Fibroblast of mammary gland (primary cell): ENCODE data around the gene ARHGAP5.

Experiments used
- DNase-seq: peaks from one replicate; pipeline ENCODE4 v3.0.0-alpha.2; 2010; ENCODE audit warnings: low read depth
- H3K4me3 ChIP-seq: 2 replicates; pipeline ENCODE4 v1.5.1; 2011; ENCODE audit warnings: low read depth, mild to moderate bottlenecking, low read length, moderate library complexity; ENCODE audit not compliant: control insufficient read depth
- CTCF ChIP-seq: conservative IDR thresholded peaks from 2 replicates; pipeline ENCODE4 v1.5.1; 2011; ENCODE audit warnings: low read depth, low read length, inconsistent platforms; ENCODE audit not compliant: control insufficient read depth, insufficient read depth

The ARHGAP5 gene

GRCh38 chr14:32169191-32169590 is 92.1 kb downstream of the ARHGAP5 start:
- DNase-seq: no peak
- no peak for TF ChIP-seq CTCF
- no peak overlapping the region for H3K4me3 ChIP-seq

- no peak for DNase-seq
- H3K4me3 ChIP-seq: no peak overlapping the region
- no peak for TF ChIP-seq CTCF
Measured at GRCh38 chr14:32171469-32171868, 94.4 kb downstream of the ARHGAP5 start.

DNA sequence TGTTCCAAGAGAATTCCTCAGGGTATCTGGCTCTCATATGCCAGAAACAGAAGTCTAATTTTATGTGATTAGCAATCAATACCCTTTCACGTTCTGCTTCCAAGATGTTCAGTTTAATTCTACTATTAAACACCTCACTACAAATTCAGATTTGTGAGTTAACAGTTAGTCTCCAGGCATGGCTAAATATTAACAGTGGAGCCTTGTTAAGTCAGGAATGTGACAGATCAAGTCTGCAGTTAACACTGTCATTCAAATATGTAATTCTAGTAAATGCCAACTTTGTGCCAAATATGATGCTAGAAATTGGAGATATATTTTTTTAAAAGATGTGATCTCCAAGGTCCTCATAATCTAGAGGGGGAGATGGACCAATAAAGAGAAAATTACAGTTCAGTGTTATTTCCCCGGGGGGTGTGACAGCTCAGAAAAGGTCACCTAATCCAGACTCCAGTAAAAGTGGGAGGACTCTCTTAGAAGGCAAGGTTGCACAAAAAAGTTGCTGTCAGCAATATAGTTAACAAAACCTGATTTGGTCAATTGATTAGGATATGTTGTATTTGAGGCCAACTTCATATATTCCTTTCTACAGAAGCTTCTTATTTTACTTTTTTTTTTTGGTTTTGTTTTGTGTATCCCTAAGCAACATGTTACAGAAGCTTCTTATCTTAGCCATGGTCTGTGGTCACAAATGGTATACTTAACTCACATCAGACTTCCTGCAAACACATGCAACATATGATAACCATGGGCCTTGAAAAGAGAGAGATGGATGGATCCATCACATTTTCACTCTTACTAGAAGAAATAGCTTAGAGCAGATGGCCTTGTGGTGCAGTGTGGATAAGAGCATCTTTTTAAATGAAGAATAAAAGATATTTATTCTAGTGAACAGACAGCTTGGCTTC is 106.3 kb downstream of the ARHGAP5 start:
- no peak overlapping the region for H3K4me3 ChIP-seq
- DNase-seq: no peak
- no peak for TF ChIP-seq CTCF

- TF ChIP-seq CTCF: no peak
- DNase-seq: no peak
Measured at GRCh38 chr14:32185097-32185496, 108.0 kb downstream of the ARHGAP5 start.

DNA sequence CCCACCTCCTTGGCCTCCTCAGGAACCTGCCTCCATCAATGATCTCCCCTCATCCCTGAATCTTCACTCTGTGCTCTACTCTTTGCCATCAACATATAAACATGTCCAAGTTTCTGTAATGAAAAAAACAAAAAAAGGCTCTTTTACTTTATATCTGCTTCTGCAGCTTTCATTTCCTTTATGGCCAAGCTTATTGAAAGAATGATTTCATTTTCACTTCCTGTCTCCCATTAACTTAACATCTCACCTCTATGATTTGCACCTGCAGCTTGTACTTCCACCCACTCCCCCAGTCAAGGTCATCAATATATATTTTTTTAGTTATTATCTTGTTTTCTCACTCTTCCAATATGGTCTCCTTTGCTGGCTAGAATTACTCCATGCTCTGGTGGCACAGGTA is 109.1 kb downstream of the ARHGAP5 start:
- no peak for DNase-seq
- TF ChIP-seq CTCF: no peak
- H3K4me3 ChIP-seq: no peak overlapping the region

More at GRCh38 chr14:32185097-32185496, 108.0 kb downstream of the ARHGAP5 start:
- H3K4me3 ChIP-seq: no peak overlapping the region

GRCh38 chr14:32189811-32190210 is 112.7 kb downstream of the ARHGAP5 start:
- TF ChIP-seq CTCF: no peak
- DNase-seq: no peak

More at GRCh38 chr14:32189811-32190210, 112.7 kb downstream of the ARHGAP5 start:
- no peak overlapping the region for H3K4me3 ChIP-seq
